H1 (cell line): ENCODE data around the gene ITIH1. TPM values are rescaled to one million over a fixed set of nuclear protein-coding genes. Genes with fewer than 3 reads are reported as not detected.

Experiments
- CTCF ChIA-PET: fragments of 300-600 bp; sonication (Branson Sonifier 250); formaldehyde crosslinking; loops from one replicate; lab custom pipeline; 2021; ENCODE audit not compliant: partially characterized antibody; lab: Charles Lee
- POLR2A ChIA-PET: fragments of 300-600 bp; sonication (Branson Sonifier 250); formaldehyde crosslinking; loops from one replicate; lab custom pipeline; 2021; ENCODE audit warnings: inconsistent platforms; ENCODE audit not compliant: partially characterized antibody; lab: Charles Lee
- DNase-seq, 2 experiments: peaks; one replicate each; pipeline versions ENCODE4 v3.0.0 to v3.0.0-alpha.2; 2010 to 2022; ENCODE audit warnings: low spot score in 2 of 2, low read depth in 1 of 2, mixed read lengths in 1 of 2
- FAIRE-seq: peaks from 2 replicates; lab custom pipeline; 2011; peaks lifted over from hg19 to GRCh38; lab: Jason Lieb, UNC
- H2AFZ ChIP-seq: 2 replicates; pipeline ENCODE4 v1.8.1; 2012; ENCODE audit warnings: low read length, inconsistent platforms
- H2AK5ac ChIP-seq: 2 replicates; pipeline ENCODE4 v1.6.1; 2013; ENCODE audit warnings: low read depth, low read length
- H2BK120ac ChIP-seq: replicated peaks from 2 replicates; pipeline ENCODE3; 2013; ENCODE audit warnings: low read depth, low read length, inconsistent platforms
- H2BK12ac ChIP-seq: 2 replicates; pipeline ENCODE4 v1.6.1; 2013; ENCODE audit warnings: low read depth, low read length
- H2BK15ac ChIP-seq: 2 replicates; pipeline ENCODE4 v1.6.1; 2013; ENCODE audit warnings: low read length
- H2BK20ac ChIP-seq: 2 replicates; pipeline ENCODE4 v1.6.1; 2013; ENCODE audit warnings: low read length
- H2BK5ac ChIP-seq: 2 replicates; pipeline ENCODE4 v1.6.1; 2013; ENCODE audit warnings: low read depth, low read length
- H3K14ac ChIP-seq: 2 replicates; pipeline ENCODE4 v1.6.1; 2013; ENCODE audit warnings: inconsistent platforms; ENCODE audit not compliant: insufficient read length
- H3K18ac ChIP-seq: 2 replicates; pipeline ENCODE4 v1.6.1; 2013; ENCODE audit warnings: low read length; ENCODE audit errors: extremely low read depth
- H3K23ac ChIP-seq: 2 replicates; pipeline ENCODE4 v1.6.1; 2013; ENCODE audit warnings: inconsistent platforms; ENCODE audit not compliant: insufficient read length
- H3K23me2 ChIP-seq: 2 replicates; pipeline ENCODE4 v1.6.1; 2013; ENCODE audit warnings: low read depth, low read length
- H3K27ac ChIP-seq: 2 replicates; pipeline ENCODE4 v1.6.1; 2011; ENCODE audit warnings: low read depth, low read length, inconsistent platforms
- H3K27me3 ChIP-seq, 4 experiments: replicated peaks in 1 of 4; 1 replicate in 1 of 4; 2 replicates in 3 of 4; pipeline versions ENCODE4 v1.6.1 to v1.8.1; 2011 to 2013; ENCODE audit warnings: low read length in 3 of 4, mild to moderate bottlenecking in 3 of 4, inconsistent platforms in 2 of 4, mixed read lengths in 2 of 4, moderate library complexity in 1 of 4; ENCODE audit not compliant: control insufficient read depth in 3 of 4, insufficient read depth in 3 of 4; ENCODE audit errors: extremely low read depth in 1 of 4
- H3K36me3 ChIP-seq, 4 experiments: 2 replicates each; pipeline versions ENCODE4 v1.6.1 to v1.8.1; 2011 to 2013; ENCODE audit warnings: mild to moderate bottlenecking in 4 of 4, low read length in 3 of 4, moderate library complexity in 2 of 4, control low read depth in 1 of 4, inconsistent platforms in 1 of 4; ENCODE audit not compliant: insufficient read depth in 4 of 4, control insufficient read depth in 2 of 4
- H3K4ac ChIP-seq: replicated peaks from 2 replicates; pipeline ENCODE3; 2013; ENCODE audit warnings: low read length, low read depth, mixed read lengths, inconsistent platforms; ENCODE audit not compliant: insufficient read length
- H3K4me1 ChIP-seq, 4 experiments: replicated peaks in 1 of 4; 1 replicate in 1 of 4; 2 replicates in 3 of 4; pipeline versions ENCODE4 v1.6.1 to v1.8.1; 2011 to 2013; ENCODE audit warnings: low read length in 3 of 4, inconsistent platforms in 2 of 4, mixed read lengths in 1 of 4; ENCODE audit not compliant: insufficient read depth in 4 of 4, control insufficient read depth in 3 of 4
- H3K4me2 ChIP-seq, 2 experiments: 2 replicates each; pipeline versions ENCODE4 v1.6.1 to v1.8.1; 2011 to 2013; ENCODE audit warnings: low read depth in 2 of 2, low read length in 2 of 2, control low read depth in 1 of 2, inconsistent platforms in 1 of 2, mild to moderate bottlenecking in 1 of 2; ENCODE audit not compliant: insufficient read depth in 1 of 2
- H3K4me3 ChIP-seq, 4 experiments: fragments of 200-600, 300-600 bp in 1 of 4; sonication (generic), shearing (Covaris generic), sonication (Bioruptor Twin) in 1 of 4; 2 replicates each; pipeline versions ENCODE4 v1.5.1 to v1.8.1; 2011 to 2016; ENCODE audit warnings: low read length in 4 of 4, low read depth in 3 of 4, control low read depth in 2 of 4, inconsistent platforms in 2 of 4, mild to moderate bottlenecking in 2 of 4, mixed read lengths in 1 of 4, moderate library complexity in 1 of 4; ENCODE audit not compliant: insufficient read depth in 2 of 4; ENCODE audit errors: extremely low read depth in 1 of 4
- H3K56ac ChIP-seq: replicated peaks from 2 replicates; pipeline ENCODE3; 2013; ENCODE audit warnings: low read depth, mild to moderate bottlenecking, mixed read lengths, low read length, inconsistent platforms; ENCODE audit not compliant: insufficient read length
- H3K79me1 ChIP-seq: 2 replicates; pipeline ENCODE4 v1.6.1; 2013; ENCODE audit warnings: low read depth, low read length, control low read depth
- H3K79me2 ChIP-seq, 2 experiments: 2 replicates each; pipeline versions ENCODE4 v1.6.1 to v1.8.1; 2012 to 2013; ENCODE audit warnings: low read length in 2 of 2, mild to moderate bottlenecking in 2 of 2, inconsistent platforms in 1 of 2; ENCODE audit not compliant: insufficient read depth in 2 of 2, control insufficient read depth in 1 of 2
- H3K9ac ChIP-seq, 4 experiments: replicated peaks in 1 of 4; 1 replicate in 1 of 4; 2 replicates in 3 of 4; pipeline versions ENCODE4 v1.6.1 to v1.8.1; 2011 to 2013; ENCODE audit warnings: low read depth in 3 of 4, low read length in 3 of 4, control low read depth in 2 of 4, mild to moderate bottlenecking in 2 of 4, moderate library complexity in 2 of 4, inconsistent platforms in 1 of 4; ENCODE audit errors: extremely low read depth in 1 of 4
- H3K9me3 ChIP-seq, 2 experiments: 2 replicates each; pipeline versions ENCODE4 v1.6.1 to v1.8.1; 2012 to 2013; ENCODE audit warnings: mild to moderate bottlenecking in 2 of 2, moderate library complexity in 2 of 2, control low read depth in 1 of 2, inconsistent platforms in 1 of 2, low read depth in 1 of 2, low read length in 1 of 2, mixed read lengths in 1 of 2; ENCODE audit not compliant: insufficient read depth in 2 of 2
- H4K20me1 ChIP-seq, 2 experiments: replicated peaks in 1 of 2; 2 replicates each; pipeline versions ENCODE3 to v1.8.1; 2011 to 2013; ENCODE audit warnings: inconsistent platforms in 2 of 2, low read length in 2 of 2, mild to moderate bottlenecking in 1 of 2; ENCODE audit not compliant: insufficient read depth in 2 of 2, control insufficient read depth in 1 of 2
- H4K5ac ChIP-seq: 2 replicates; pipeline ENCODE4 v1.6.1; 2013; ENCODE audit warnings: low read length, low read depth, mixed read lengths, inconsistent platforms; ENCODE audit not compliant: insufficient read length
- H4K8ac ChIP-seq: 2 replicates; pipeline ENCODE4 v1.8.0; 2013; ENCODE audit warnings: mild to moderate bottlenecking, moderate library complexity, low read length, inconsistent platforms; ENCODE audit not compliant: insufficient read depth; ENCODE audit errors: extremely low read depth
- H4K91ac ChIP-seq: replicated peaks from 2 replicates; pipeline ENCODE3; 2013; ENCODE audit warnings: low read length, mixed read lengths, inconsistent platforms; ENCODE audit not compliant: insufficient read length
- BRCA1 ChIP-seq: IDR thresholded peaks from 2 replicates; pipeline ENCODE4 v1.6.1; 2012; ENCODE audit warnings: low read depth, low read length, improper control_type of control experiment
- CEBPB ChIP-seq: IDR thresholded peaks from 2 replicates; pipeline ENCODE4 v1.6.1; 2012; ENCODE audit warnings: low read depth, low read length
- GABPA ChIP-seq: IDR thresholded peaks from 2 replicates; pipeline ENCODE4 v1.6.1; 2011; ENCODE audit warnings: mild to moderate bottlenecking, low read length, moderate library complexity, borderline replicate concordance; ENCODE audit not compliant: insufficient read depth
- HDAC2 ChIP-seq, 2 experiments: fragments of 300-600 bp in 1 of 2; sonication (generic) in 1 of 2; IDR thresholded peaks; 2 replicates each; pipeline ENCODE4 v1.6.1; 2011 to 2012; ENCODE audit warnings: low read depth in 2 of 2, low read length in 2 of 2, mild to moderate bottlenecking in 2 of 2, moderate library complexity in 2 of 2, borderline replicate concordance in 1 of 2, inconsistent platforms in 1 of 2
- POU5F1 ChIP-seq: IDR thresholded peaks from 2 replicates; pipeline ENCODE4 v1.6.1; 2011; ENCODE audit warnings: low read depth, mild to moderate bottlenecking, low read length, moderate library complexity
- RXRA ChIP-seq: IDR thresholded peaks from 2 replicates; pipeline ENCODE4 v1.6.1; 2011; ENCODE audit warnings: low read depth, mild to moderate bottlenecking, low read length, moderate library complexity; ENCODE audit not compliant: insufficient read depth
- TBP ChIP-seq: IDR thresholded peaks from 2 replicates; pipeline ENCODE4 v1.6.1; 2011; ENCODE audit warnings: low read depth, low read length, improper control_type of control experiment
- WGBS, 2 experiments: shearing (Covaris generic) in 1 of 2; methylation state at CpG; one replicate each; pipeline versions ENCODE4 v1.1.6 to v1.1.7; 2013 to 2015; ENCODE audit warnings: low lambda C conversion rate in 2 of 2, mixed read lengths in 2 of 2, inconsistent platforms in 1 of 2, low coverage in 1 of 2, missing lambda C conversion rate in 1 of 2; ENCODE audit not compliant: insufficient replicate concordance in 2 of 2, insufficient coverage in 1 of 2, insufficient read length in 1 of 2; ENCODE audit errors: extremely low coverage in 1 of 2, missing lambda C conversion rate in 1 of 2; 5-methylcytosine and 5-hydroxymethylcytosine counted together
- polyA plus RNA-seq, 7 experiments: library from polyadenylated mRNA; depleted of rRNA in 3 of 7; stranded (reverse) in 5 of 7; unstranded in 2 of 7; fragments of >200 nt in 5 of 7; fragments of 200-250 nt in 2 of 7; gene quantifications; 1 replicate in 5 of 7; 2 replicates in 1 of 7; 4 replicates in 1 of 7; pipeline versions ENCODE4 v1.2.1 to v1.2.3, GENCODE V29; 2011 to 2013; ENCODE audit warnings: missing spikeins in 2 of 7, mixed read lengths in 2 of 7
- total RNA-seq: library from RNA; stranded (reverse); fragmentation: NEBNext Ultra II Directional; extraction: Animal tissue kit (Norgen Biotek cat#: 25700); gene quantifications from 2 replicates; pipeline ENCODE4 v1.2.1, GENCODE V29; 2021
- TF ChIP-seq, protein P1 (sequence below): IDR thresholded peaks from 2 replicates; pipeline ENCODE4 v1.6.1; 2012; ENCODE audit warnings: inconsistent platforms

The ITIH1 gene
- total and polyA plus RNA-seq, 2 of the 8 experiments (the other 6 are each of a cell fraction or from before 2014, with no cell fraction given) = not detected

DNA sequence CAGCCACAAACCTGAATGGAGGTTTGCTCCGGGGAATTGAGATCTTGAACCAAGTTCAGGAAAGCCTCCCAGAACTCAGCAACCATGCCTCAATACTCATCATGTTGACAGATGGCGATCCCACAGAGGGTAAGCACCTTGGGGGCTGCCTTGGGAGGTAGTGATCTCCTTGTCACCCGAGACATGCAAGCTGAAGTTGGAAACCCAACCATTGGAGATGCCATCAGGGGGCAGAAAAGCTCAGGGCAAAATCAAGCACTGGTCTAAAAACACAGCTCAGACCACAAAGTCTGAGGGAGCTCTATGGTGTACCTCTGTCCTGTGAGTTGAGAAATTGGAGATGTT is 5.8 kb downstream of the ITIH1 start:
- H3K9ac ChIP-seq = no peak overlapping the region
- no peak overlapping the region for H3K4me2 ChIP-seq
- H3K27ac ChIP-seq = no peak overlapping the region
- H2BK5ac ChIP-seq = no peak overlapping the region
- H3K79me1 ChIP-seq = no peaks in the 10 kb centered on the region
- H2AFZ ChIP-seq = no peak overlapping the region
- FAIRE-seq (no peak), DNase-seq (no peak)
- no peak overlapping the region for H3K4ac ChIP-seq
- TF ChIP-seq, protein P1, sequence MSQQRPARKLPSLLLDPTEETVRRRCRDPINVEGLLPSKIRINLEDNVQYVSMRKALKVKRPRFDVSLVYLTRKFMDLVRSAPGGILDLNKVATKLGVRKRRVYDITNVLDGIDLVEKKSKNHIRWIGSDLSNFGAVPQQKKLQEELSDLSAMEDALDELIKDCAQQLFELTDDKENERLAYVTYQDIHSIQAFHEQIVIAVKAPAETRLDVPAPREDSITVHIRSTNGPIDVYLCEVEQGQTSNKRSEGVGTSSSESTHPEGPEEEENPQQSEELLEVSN = no peak
- TF ChIP-seq RXRA (no peak), BRCA1 (no peak), TBP (no peak), HDAC2 (IDR thresholded peaks at IDR 0.05; ENCODE audit: borderline replicate concordance in 1 of 2, low read depth in 2 of 2, low read length in 2 of 2) (no peak), CEBPB (no peak), POU5F1 (no peak), GABPA (no peak)
- H3K79me2 ChIP-seq = no peaks in the 10 kb centered on the region
- peaks cover 0 to 8% (median 0%) of the 10 kb centered on the region in 4 experiments; a peak in 1 of 7 replicates for H3K4me1 ChIP-seq
- no peak overlapping the region for H4K5ac ChIP-seq
- no peak overlapping the region for H2BK15ac ChIP-seq
- CTCF ChIA-PET = interaction anchor here (1.3 to 4.1 kb wide), 4 partner anchors 9 to 37 kb away, joined by 5 to 19 read pairs (median 14); no protein-coding TSS in a partner anchor
- no peak overlapping the region for H3K14ac ChIP-seq
- no peak overlapping the region for H4K91ac ChIP-seq
- no peaks in the 10 kb centered on the region; a peak in 1 of 8 replicates for H3K36me3 ChIP-seq
- no peak overlapping the region for H3K18ac ChIP-seq
- H2AK5ac ChIP-seq = no peak overlapping the region
- H2BK20ac ChIP-seq = no peak overlapping the region
- H4K20me1 ChIP-seq = peaks cover 0 to 3% of the 10 kb centered on the region in 2 experiments
- no peak overlapping the region; the same call in 1 of the 2 replicates for H2BK12ac ChIP-seq
- H3K4me3 ChIP-seq = no peak overlapping the region
- no peaks in the 10 kb centered on the region for H3K9me3 ChIP-seq
- no peak overlapping the region for H3K56ac ChIP-seq
- WGBS, 2 experiments = 88% methylated on average over 3 of the region's 3 CpGs; no CpG with 5 or more reads in 1 of the 2 experiments
- POLR2A ChIA-PET = interaction anchor here (0.7 to 2.0 kb wide), 2 partner anchors 9 to 12 kb away, joined by 5 to 10 read pairs; partner anchors contain the start of gene NEK4
- H3K23ac ChIP-seq = no peak overlapping the region
- no peak overlapping the region for H2BK120ac ChIP-seq
- H3K27me3 ChIP-seq = no peaks in the 10 kb centered on the region; a peak in 1 of 7 replicates
- no peak overlapping the region for H4K8ac ChIP-seq
- H3K23me2 ChIP-seq = no peaks in the 10 kb centered on the region
